B cell (primary cell): Measurements from ENCODE around the gene G3BP1. TPM values are rescaled to one million over a fixed set of nuclear protein-coding genes. Genes with fewer than 3 reads are reported as not detected.

Source experiments
- ATAC-seq: fragments of 200-7000 bp; cut with Tn5 transposase; one replicate; pipeline ENCODE4 v1.10.0; 2021; ENCODE audit warnings: low read depth, mild to moderate bottlenecking, moderate number of reproducible peaks, moderate library complexity
- CTCF ChIA-PET: fragments of 350-600 bp; sonication (Branson Sonifier 250); formaldehyde crosslinking; loops from one replicate; lab custom pipeline; 2021; ENCODE audit warnings: antibody characterized with exemption, inconsistent platforms; lab: Charles Lee
- POLR2A ChIA-PET: fragments of 350-600 bp; sonication (Branson Sonifier 250); formaldehyde crosslinking; loops from one replicate; lab custom pipeline; 2021; ENCODE audit warnings: antibody characterized with exemption; lab: Charles Lee
- DNase-seq: peaks from one replicate; pipeline ENCODE4 v3.0.0; 2013
- H2AFZ ChIP-seq: 2 replicates; pipeline ENCODE4 v1.6.1; 2012; ENCODE audit warnings: mild to moderate bottlenecking, low read depth, low read length; ENCODE audit not compliant: insufficient read depth, poor library complexity, severe bottlenecking
- H3K27ac ChIP-seq, 2 donors: 1 replicate in 1 of 2; 2 replicates in 1 of 2; pipeline ENCODE4 v1.5.1; 2012 to 2013; ENCODE audit warnings: low read length in 2 of 2, mild to moderate bottlenecking in 2 of 2, moderate library complexity in 1 of 2
- H3K27me3 ChIP-seq, 4 experiments: fragments of 200-600 bp in 1 of 4; sonication (generic) in 1 of 4; replicated peaks in 1 of 4; 1 replicate in 2 of 4; 2 replicates in 2 of 4; pipeline versions ENCODE4 v1.6.1 to v1.7.0; 2013 to 2016; ENCODE audit warnings: low read length in 3 of 4, mild to moderate bottlenecking in 2 of 4, mixed read lengths in 1 of 4, moderate library complexity in 1 of 4; ENCODE audit not compliant: insufficient read depth in 4 of 4, control insufficient read depth in 3 of 4; ENCODE audit errors: control extremely low read depth in 1 of 4
- H3K36me3 ChIP-seq, 2 experiments: replicated peaks in 1 of 2; 1 replicate in 1 of 2; 2 replicates in 1 of 2; pipeline versions ENCODE4 v1.6.1 to v1.7.1; 2013; ENCODE audit warnings: low read length in 1 of 2; ENCODE audit not compliant: insufficient read depth in 2 of 2, control insufficient read depth in 1 of 2; ENCODE audit errors: control extremely low read depth in 1 of 2, extremely low read depth in 1 of 2
- H3K4me1 ChIP-seq, 2 donors: fragments of 200-600 bp in 1 of 2; sonication (generic) in 1 of 2; 1 replicate in 1 of 2; 2 replicates in 1 of 2; pipeline versions ENCODE4 v1.5.1 to v1.6.1; 2013 to 2017; ENCODE audit warnings: low read length in 2 of 2; ENCODE audit not compliant: control insufficient read depth in 2 of 2, insufficient read depth in 2 of 2
- H3K4me2 ChIP-seq: replicated peaks from 2 replicates; pipeline ENCODE3; 2012; ENCODE audit warnings: mild to moderate bottlenecking, low read depth, low read length; ENCODE audit not compliant: poor library complexity, severe bottlenecking
- H3K4me3 ChIP-seq, 5 experiments: fragments of 200-600 bp in 1 of 5; sonication (generic) in 1 of 5; 1 replicate in 3 of 5; 2 replicates in 2 of 5; pipeline versions ENCODE4 v1.5.1 to v1.7.0; 2011 to 2016; ENCODE audit warnings: low read length in 4 of 5, mild to moderate bottlenecking in 4 of 5, low read depth in 2 of 5, control low read depth in 1 of 5, moderate library complexity in 1 of 5; ENCODE audit not compliant: insufficient read depth in 1 of 5; ENCODE audit errors: control extremely low read depth in 1 of 5, extremely low read depth in 1 of 5
- H3K79me2 ChIP-seq: fragments of 200-600 bp; sonication (generic); one replicate; pipeline ENCODE4 v1.6.0; 2016; ENCODE audit warnings: low read length; ENCODE audit not compliant: control insufficient read depth, insufficient read depth
- H3K9ac ChIP-seq: fragments of 200-600 bp; sonication (generic); 2 replicates; pipeline ENCODE4 v1.6.1; 2017; ENCODE audit warnings: mild to moderate bottlenecking, low read length, moderate library complexity
- H3K9me3 ChIP-seq, 3 donors: one replicate each; pipeline versions ENCODE4 v1.6.1 to v1.7.1; 2013; ENCODE audit warnings: low read length in 2 of 3; ENCODE audit not compliant: control insufficient read depth in 2 of 3, insufficient read depth in 1 of 3; ENCODE audit errors: control extremely low read depth in 1 of 3
- H4K20me1 ChIP-seq: 2 replicates; pipeline ENCODE4 v1.6.0; 2012; ENCODE audit warnings: mild to moderate bottlenecking, low read length; ENCODE audit not compliant: insufficient read depth, control insufficient read depth, poor library complexity, severe bottlenecking
- H3K27ac Mint-ChIP-seq: one replicate; pipeline ENCODE4 v1.8.0; 2021; ENCODE audit warnings: mixed read lengths
- H3K27me3 Mint-ChIP-seq: one replicate; pipeline ENCODE4 v1.8.0; 2021; ENCODE audit warnings: mixed read lengths
- H3K4me1 Mint-ChIP-seq: one replicate; pipeline ENCODE4 v1.8.0; 2021; ENCODE audit warnings: mixed read lengths
- H3K4me3 Mint-ChIP-seq: one replicate; pipeline ENCODE4 v1.8.0; 2021; ENCODE audit warnings: mixed read lengths
- H3K9me3 Mint-ChIP-seq: one replicate; pipeline ENCODE4 v1.8.0; 2022; ENCODE audit warnings: mixed read lengths; ENCODE audit not compliant: insufficient read depth
- EZH2 ChIP-seq: IDR thresholded peaks from 2 replicates; pipeline ENCODE4 v1.6.1; 2012; ENCODE audit warnings: borderline replicate concordance, low read depth, mild to moderate bottlenecking, moderate library complexity, low read length; ENCODE audit not compliant: insufficient read depth, poor library complexity, severe bottlenecking
- WGBS: methylation state at CpG from one replicate; pipeline ENCODE4 v1.1.5; 2013; ENCODE audit warnings: missing lambda C conversion rate; ENCODE audit not compliant: insufficient coverage; 5-methylcytosine and 5-hydroxymethylcytosine counted together
- intact Hi-C: fragments of 100-400 bp; cut with micrococcal nuclease; formaldehyde crosslinking; loops from one replicate; pipeline ENCODE4 v1.10.0; 2022
- polyA plus RNA-seq: library from polyadenylated mRNA; depleted of rRNA; stranded (reverse); fragments of >200 nt; gene quantifications from 2 replicates; pipeline ENCODE4 v1.2.3, GENCODE V29; 2012
- total RNA-seq, 2 donors: library from RNA; stranded (reverse); fragments of 120-200 nt in 1 of 2; gene quantifications; 1 replicate in 1 of 2; 2 replicates in 1 of 2; pipeline versions ENCODE4 v1.2.3 to v1.2.4, GENCODE V29; 2013 to 2022
- TF ChIP-seq, protein P1 (sequence below): fragments of 200-600 bp; IDR thresholded peaks from one replicate; pipeline ENCODE4 v1.8.0; 2022; ENCODE audit warnings: antibody characterized with exemption, mild to moderate bottlenecking

Gene G3BP1
- total and polyA plus RNA-seq, 2 donors (not counting 1 experiment from before 2014, with no cell fraction given): 12.7 to 159 TPM

GRCh38 chr5:151799407-151799806, 27.7 kb downstream of the G3BP1 start:
- no peaks in the 10 kb centered on the region for H3K9me3 ChIP-seq
- H3K4me1 ChIP-seq: no peaks in the 10 kb centered on the region
- H3K9me3 Mint-ChIP-seq: no peaks in the 10 kb centered on the region
- ATAC-seq (no peak), DNase-seq (no peak)
- no peaks in the 10 kb centered on the region for H3K4me1 Mint-ChIP-seq
- intact Hi-C loops: no loop called here
- TF ChIP-seq EZH2: no peak
- TF ChIP-seq, protein P1, sequence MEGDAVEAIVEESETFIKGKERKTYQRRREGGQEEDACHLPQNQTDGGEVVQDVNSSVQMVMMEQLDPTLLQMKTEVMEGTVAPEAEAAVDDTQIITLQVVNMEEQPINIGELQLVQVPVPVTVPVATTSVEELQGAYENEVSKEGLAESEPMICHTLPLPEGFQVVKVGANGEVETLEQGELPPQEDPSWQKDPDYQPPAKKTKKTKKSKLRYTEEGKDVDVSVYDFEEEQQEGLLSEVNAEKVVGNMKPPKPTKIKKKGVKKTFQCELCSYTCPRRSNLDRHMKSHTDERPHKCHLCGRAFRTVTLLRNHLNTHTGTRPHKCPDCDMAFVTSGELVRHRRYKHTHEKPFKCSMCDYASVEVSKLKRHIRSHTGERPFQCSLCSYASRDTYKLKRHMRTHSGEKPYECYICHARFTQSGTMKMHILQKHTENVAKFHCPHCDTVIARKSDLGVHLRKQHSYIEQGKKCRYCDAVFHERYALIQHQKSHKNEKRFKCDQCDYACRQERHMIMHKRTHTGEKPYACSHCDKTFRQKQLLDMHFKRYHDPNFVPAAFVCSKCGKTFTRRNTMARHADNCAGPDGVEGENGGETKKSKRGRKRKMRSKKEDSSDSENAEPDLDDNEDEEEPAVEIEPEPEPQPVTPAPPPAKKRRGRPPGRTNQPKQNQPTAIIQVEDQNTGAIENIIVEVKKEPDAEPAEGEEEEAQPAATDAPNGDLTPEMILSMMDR: no peak
- peaks cover 10% of the 10 kb centered on the region for H3K79me2 ChIP-seq
- H3K36me3 ChIP-seq: peaks cover 2 to 87% of the 10 kb centered on the region in 2 experiments
- no peak overlapping the region for H3K9ac ChIP-seq
- H3K27me3 Mint-ChIP-seq: no peaks in the 10 kb centered on the region
- no CpG with 5 or more reads among the region's 3 CpGs for WGBS
- H3K4me3 Mint-ChIP-seq: no peak overlapping the region
- H3K4me3 ChIP-seq: no peak overlapping the region
- ChIA-PET CTCF (interaction anchor here (1.2 to 1.6 kb wide), 4 partner anchors 26 to 344 kb away, joined by 3 to 6 read pairs (median 4); no protein-coding TSS in a partner anchor), POLR2A (no interaction called here)
- no peaks in the 10 kb centered on the region for H3K27me3 ChIP-seq
- no peak overlapping the region for H2AFZ ChIP-seq
- H3K27ac ChIP-seq: no peak overlapping the region
- no peak overlapping the region for H3K4me2 ChIP-seq
- H4K20me1 ChIP-seq: peaks cover 23% of the 10 kb centered on the region
- no peak overlapping the region for H3K27ac Mint-ChIP-seq

DNA sequence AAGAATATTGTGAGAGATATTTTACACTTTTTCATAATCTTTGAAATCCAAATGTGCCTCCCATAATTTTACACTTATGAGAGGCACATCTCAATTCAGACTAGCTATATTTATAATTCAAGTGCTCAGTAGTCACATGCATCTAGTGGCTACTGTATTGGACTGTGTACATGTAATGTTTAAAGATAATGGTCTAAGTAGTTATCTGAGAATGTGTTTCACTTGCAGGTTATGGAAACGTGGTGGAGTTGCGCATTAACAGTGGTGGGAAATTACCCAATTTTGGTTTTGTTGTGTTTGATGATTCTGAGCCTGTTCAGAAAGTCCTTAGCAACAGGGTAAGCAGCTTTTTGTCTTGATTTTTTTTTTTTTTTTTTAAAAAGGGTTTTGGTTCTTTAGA, 28.8 kb downstream of the G3BP1 start:
- H3K4me1 ChIP-seq: no peaks in the 10 kb centered on the region
- no peak overlapping the region for H3K4me2 ChIP-seq
- ATAC-seq (no peak), DNase-seq (no peak)
- H4K20me1 ChIP-seq: peaks cover 20% of the 10 kb centered on the region
- intact Hi-C loops: no loop called here
- TF ChIP-seq, protein P1: no peak
- no peak for TF ChIP-seq EZH2
- Mint-ChIP-seq H3K27me3 (no peaks in the 10 kb centered on the region), H3K4me3 (no peak overlapping the region), H3K9me3 (no peaks in the 10 kb centered on the region), H3K4me1 (peaks cover under 1% of the 10 kb centered on the region), H3K27ac (no peak overlapping the region)
- no peak overlapping the region for H3K9ac ChIP-seq
- no peaks in the 10 kb centered on the region for H3K9me3 ChIP-seq
- CTCF ChIA-PET: interaction anchor here (1.1 to 1.6 kb wide), 3 partner anchors 24 to 343 kb away, joined by 3 to 6 read pairs (median 4); no protein-coding TSS in a partner anchor
- WGBS: 100% methylated on average over 2 of the region's 2 CpGs
- peaks cover 2 to 86% of the 10 kb centered on the region in 2 experiments for H3K36me3 ChIP-seq
- POLR2A ChIA-PET: no interaction called here
- H3K79me2 ChIP-seq: peaks cover 5% of the 10 kb centered on the region
- H3K4me3 ChIP-seq: no peak overlapping the region
- no peak overlapping the region for H2AFZ ChIP-seq
- H3K27me3 ChIP-seq: no peaks in the 10 kb centered on the region
- H3K27ac ChIP-seq: no peak overlapping the region
